ENCODE results near the gene RHO. TPM values are rescaled to one million over a fixed set of nuclear protein-coding genes. Genes with fewer than 3 reads are reported as not detected.

Gene RHO
- total RNA-seq, 1 donor from 2014 or later: not detected

DNA sequence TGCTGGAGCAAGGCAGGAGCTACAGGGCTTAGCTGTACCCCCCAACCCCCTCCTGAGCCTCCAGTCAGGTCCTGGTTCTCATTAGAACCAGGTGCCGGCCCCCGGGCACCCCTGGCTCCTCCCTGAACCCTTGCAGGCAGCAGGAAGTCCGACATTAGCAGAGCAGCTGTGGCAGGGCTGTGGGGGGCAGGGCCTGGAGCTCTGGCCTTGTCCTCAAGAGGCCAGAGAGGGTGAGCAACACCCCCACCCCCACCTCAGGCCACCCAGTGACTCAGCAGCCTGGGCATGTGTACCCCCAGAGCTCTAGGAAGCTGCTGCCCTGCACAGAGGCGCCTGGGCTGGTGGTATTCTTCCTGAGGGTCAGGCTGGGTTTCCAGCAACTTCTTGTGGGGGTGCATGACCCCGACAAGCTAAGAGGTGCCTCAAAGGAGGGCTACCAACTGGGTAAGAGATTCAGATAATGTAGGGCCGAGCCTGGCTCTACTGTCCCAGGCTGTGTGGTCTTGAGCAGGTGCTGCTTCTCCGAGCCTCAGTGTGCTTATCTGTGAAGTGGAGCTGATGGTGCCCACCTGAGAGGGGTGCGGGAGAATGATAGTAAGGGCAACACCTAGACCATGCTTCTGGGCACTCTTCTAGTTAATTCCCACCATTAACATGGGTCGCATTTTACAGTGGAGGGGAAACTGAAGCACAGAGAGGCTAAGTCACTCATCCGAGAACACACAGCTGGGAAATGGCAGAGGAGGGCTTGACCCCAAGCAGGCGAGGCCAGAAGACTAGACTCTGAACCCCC is 30.5 kb downstream of the RHO start:
- intact Hi-C loops (cut with micrococcal nuclease): no loop called here

DNA sequence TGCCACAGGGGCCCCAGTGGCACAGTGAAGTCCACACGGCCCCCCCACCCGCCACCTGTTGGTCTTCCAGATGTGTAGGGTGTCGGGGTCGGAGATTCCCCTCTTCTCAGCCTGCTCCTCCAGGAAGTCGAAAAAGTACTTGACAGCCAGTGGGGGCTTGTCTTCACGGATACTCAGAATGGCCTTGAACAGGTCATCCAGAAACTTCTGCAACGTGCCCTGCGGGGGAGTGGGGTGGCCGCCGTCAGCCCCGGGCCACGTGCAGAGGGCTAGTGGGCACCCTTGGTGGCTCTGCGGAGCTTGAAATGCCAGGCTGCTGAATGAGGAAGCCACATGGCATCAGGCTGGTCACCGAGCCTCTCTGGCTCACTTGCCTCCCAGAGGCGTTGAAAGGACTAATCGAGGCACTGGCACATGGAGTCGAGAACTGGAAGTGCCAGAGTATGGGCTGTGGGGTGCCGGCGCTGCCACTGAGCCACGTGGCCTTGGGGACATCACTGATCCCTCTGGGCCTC is 31.2 kb downstream of the RHO start:
- intact Hi-C loops (cut with micrococcal nuclease): no loop called here

DNA sequence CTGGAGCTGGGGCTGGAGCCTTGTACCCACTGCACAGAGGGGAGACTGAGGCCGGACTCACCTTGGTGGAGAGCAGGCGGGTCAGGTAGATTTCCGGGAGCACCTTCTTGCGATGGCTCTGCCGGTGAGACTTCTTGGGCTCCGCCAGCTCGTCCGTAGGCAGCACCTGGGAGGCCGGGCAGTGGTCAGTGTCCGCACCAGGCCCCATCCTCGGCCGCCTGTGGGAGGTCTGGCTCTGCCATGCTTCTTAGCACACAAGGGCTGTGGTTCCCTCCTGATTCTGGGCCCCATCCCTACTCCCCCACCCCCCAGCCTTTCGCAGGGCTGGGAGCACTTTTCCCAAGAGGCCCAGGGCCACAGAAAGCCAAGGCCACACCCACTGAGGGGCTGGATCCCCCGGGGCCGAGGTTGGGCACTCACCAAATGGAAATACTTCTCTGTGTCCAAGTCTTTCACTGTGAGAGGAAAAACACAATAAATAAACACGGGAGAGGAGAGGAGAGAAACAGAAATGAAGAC is 31.9 kb downstream of the RHO start:
- intact Hi-C loops (cut with micrococcal nuclease): no loop called here

DNA sequence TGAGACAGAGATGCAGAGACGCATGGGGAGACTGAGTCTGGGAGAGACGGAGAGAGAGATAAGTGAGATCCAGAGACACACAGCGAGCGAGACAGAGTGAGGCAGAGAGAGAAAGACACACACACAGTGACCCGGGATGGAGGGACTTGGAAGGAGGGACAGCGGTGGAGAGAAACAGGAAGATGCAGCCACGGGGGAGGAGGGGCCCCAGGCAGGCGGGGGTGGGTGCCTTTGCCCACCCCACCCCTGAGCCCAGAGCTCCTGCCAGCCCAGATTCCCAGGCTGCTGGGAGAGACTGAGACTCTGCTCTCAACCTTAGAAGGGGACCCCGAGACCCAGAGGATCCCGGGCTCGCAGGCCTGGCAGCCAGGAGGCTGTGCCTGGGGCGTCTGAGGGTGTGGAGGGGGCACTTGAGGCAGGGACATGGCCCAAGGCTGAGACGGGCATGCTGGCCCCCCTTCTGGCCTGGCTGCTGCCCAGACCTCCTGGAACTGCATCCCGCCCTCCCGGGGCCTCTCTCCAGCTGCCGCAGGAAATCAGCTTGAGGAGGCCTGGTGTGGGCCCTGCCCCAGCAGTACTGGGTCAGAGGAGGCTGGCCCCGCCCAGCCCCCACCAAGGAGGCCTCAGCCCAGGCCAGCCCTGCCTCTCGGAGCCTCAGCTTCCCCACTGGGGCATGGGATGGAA is 32.6 kb downstream of the RHO start:
- intact Hi-C loops (cut with micrococcal nuclease): no loop called here

DNA sequence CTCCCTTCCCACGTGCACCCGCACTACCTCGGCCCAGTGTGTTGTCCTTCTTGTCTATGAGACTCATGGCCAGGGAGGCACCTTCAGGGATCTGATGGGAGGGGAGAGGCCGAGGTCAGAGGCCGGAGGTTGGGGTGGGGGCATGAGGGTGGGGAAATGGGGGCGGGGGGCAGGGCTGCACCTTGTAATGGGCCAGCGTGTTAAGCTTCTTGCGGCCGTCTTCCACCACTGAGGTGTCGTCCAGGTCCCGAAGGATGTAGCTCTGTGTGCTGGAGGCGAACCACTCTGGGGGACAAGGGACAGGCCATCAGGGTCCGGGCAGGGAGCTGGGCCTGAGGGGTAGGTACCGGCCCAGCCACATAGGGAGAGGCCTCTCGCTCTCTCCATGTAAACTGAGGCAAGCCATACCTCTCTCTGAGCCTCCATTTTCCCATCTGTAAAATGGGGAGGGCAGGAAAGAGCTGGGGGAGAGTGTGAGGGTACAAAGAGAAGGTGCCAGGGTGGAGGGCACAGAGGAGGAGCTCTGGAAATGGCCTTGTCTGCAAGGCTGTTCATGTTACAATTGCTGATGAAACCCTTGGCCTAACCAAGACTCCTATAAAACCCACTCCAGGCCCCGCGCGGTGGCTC is 33.3 kb downstream of the RHO start:
- intact Hi-C loops (cut with micrococcal nuclease): no loop called here

DNA sequence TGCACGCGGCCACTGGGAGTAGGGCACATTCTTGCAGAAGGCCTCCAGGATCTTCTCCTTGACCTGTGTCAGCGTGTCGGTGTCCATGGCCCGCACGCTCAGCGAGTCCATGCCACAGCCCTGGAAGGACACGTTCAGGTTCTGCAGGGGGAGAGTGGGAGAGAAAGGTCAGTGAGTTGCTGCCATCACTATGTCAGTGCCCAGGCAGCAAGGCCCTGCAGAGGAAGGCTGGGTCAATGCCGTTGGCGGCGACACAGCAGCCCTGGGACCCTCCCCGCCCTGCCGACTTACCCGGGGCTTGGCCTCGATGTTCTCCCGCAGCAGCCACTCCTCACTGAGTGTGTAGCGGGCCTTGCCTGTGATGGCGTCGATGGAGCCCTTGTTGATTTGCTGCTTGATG is 34.4 kb downstream of the RHO start:
- intact Hi-C loops (cut with micrococcal nuclease): no loop called here

DNA sequence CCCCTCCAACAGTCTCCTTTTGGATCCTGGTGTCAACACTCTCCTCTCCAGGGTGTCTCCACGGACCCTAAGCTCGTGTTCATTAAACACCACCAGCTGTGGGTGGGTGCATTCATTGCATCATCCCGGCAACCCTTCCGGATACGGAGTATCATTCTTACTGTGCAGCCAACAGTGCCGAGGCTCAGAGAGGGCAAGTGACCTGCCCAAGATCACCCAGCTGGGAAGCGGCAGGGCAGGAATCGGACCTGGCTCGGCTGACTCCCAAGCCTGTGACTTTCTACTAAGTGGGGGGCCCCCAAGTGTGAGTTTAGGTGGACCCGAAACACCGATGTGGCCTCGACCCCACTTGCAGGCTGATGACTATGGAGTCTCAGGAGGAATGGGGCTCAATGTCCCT is 34.9 kb downstream of the RHO start:
- intact Hi-C loops (cut with micrococcal nuclease): no loop called here

DNA sequence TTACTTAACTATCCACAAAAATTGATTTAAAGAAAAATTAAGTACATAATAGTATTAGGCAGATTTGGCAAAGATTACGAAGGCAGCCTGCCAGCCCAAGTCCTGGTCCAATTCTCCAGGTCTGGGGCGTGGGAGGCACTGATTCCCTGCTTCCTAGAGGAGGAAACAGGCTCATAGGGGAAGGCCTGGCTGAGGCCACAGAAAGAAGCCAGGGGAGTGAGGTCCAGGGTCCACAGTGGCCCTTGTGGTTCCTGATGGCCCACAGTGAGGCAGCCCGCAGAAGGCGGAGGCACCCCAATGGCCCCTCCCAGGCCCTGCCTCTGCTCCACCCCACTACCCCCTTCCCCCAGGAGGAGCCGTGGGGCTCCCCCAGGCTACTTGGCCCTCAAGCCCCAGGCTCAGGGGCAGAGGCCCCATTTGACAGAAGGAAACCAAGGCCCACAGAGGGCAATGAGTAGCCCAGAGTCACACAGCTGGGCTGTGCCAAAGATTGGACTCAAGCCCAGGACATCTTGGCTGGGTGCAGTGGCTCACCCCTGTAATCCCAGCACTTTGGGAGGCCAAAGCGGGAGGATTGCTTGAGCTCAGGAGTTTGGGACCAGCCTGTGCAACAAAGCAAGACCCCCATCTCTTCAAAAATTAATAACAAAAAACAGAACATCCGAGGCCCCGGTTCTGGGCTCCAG is 35.6 kb downstream of the RHO start:
- intact Hi-C loops (cut with micrococcal nuclease): no loop called here

DNA sequence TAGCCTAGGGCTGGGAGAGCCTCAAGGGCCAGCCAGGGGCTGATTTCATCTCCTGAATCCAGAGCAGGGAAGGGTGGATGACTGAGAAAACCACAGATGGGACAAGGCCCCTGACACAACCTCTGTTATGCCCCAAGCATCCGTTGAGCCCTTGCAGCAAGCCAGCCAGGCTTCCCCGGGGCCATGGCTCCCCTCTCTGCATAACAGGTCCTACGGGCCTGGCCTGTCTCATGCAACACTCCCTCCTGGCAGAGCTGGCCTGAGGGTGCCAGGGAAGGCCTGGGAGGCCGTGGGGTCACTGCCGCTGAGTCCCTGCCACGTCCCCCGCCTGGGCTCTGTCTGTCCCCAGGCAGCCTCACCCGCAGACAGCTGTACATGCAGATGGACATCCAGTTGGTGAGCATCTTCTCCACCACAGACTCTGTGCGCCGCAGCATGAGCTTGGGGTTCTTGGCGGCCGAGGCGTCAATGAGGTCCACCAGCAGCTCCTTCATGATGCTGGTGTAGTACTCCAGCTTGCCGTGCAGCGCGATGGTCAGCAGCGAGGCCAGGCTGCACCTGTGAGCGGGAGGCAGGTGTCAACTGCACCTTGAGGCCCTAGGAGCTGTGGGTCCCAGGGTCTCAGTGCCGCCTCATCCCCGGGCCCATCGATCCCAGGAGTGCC is 36.7 kb downstream of the RHO start:
- intact Hi-C loops (cut with micrococcal nuclease): no loop called here

DNA sequence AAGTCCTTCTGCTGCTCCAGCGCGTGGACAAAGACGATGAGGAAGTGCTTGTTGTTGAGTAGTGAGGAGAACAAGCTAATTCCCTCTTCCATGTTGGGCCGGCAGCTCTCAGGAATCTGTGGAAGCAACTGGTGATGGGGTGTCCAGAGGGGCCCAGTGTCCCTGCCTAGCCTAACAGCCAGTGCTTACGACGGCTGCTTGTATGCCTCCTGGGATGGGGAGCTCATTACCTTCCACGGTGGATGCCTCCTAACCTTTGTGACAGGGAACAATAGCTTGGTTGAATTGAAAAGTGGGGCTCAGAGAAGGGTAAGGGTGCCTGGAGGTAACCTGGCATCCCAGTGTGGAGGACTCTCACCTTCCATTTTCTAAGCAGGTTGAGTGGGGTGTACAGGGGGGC is 37.5 kb downstream of the RHO start:
- intact Hi-C loops (cut with micrococcal nuclease): no loop called here

DNA sequence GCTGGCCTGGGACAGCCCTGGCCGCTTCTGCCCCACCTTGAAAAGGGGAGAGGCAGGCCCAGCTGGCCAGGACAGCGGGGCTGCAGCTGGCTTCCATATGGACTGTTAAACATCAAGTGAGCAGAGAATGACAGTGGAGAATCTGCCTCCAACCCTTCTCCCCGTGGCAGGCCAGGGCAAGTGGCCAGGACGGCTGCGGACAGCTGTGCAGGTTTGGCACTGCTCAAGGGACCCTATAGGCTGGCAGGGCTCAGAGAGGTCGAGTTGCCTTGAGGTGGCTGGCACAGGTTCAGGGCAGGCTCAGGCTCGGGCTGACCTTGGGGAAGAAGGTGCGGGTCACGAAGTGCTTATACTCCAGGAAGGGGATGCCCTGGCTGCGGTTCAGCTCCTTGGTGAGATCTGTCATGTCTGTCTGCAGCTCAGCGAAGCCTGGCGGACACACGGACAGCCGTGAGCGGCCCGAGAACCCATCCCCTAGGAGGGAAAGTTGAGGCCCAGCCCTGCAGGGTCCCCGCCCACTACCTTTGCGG is 38.8 kb downstream of the RHO start:
- intact Hi-C loops (cut with micrococcal nuclease): no loop called here

DNA sequence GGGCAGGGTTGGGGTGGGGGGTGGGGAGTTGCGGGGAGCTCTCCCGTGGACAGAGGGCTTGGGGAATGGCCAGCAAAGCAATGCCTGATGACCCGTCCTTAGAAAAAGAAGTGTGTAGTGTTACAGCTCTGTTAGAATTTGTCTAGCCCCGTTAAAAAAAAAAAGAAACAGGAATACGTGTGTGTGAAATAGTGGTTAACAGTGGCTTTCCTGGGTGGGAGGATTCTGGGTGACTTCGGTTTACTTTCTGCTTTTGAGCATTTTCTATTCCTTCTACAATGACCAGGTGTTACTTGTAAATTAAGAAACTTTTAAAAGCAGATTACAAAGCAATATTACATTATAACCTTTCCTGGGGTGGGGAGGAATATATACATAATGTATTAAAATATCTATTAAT is 39.5 kb downstream of the RHO start:
- intact Hi-C loops (cut with micrococcal nuclease): no loop called here

DNA sequence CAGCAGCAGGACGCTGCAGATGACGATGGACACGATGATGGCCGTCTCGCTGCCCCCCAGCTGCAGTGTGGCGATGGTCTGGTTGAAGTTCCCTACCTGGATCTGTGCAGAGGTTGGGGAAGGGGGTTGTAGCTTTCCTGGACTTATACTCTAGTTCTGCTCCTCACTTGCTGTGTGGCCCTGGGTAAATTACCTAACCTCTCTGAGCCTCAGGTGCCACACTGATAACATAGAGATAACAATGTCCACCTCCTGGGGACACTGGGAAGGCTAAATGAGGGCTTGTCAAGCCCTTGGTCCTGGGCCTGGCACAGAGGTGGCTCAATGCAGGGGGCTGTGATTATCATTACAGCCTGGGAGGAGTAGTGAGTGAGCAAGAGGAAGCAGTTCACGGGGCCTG is 41.4 kb downstream of the RHO start:
- intact Hi-C loops (cut with micrococcal nuclease): no loop called here

DNA sequence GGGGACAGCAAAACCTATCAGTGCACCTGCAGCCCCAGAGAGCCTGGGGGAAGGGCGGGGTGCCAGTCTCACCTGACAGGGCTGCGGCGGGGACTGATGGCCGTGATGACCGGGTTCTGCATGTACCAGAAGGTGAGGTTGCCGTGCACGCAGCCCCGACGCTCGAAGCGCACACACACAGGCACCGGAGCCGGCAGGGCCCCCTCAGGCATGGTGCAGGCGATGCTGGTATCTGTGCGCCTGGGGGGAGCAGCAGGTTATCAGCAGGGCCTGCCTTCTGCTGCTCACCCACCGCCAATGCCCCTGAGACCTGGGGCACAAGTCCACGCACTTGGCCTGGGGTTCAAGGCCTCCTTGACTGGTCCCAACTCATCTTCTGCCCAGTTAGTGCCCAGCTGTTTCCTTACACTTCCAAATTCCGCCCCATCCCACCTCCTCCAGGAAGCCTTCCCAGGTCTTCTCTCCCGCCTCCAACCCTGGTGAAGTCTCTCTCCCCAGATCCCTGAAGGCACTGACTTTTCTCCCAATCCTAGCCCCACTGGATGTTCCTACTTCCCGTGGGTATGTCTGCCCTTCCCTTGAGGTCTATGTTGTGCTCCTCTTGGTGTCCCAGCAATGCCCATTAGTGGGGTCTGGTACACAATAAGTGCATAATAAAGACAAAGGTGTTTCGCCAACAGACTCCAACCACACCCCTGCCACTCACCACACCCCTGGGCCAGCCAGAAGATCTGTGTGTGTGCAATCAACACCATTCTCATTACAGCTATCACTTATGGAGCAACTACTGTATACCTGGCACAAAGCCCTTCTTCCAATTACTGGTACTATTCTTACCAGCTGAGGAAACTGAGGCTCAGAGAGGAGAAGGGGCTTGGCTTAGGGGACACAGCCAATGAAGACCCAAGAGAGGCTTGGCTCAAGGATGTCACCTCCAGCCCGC is 43.4 kb downstream of the RHO start:
- intact Hi-C loops (cut with micrococcal nuclease): no loop called here

DNA sequence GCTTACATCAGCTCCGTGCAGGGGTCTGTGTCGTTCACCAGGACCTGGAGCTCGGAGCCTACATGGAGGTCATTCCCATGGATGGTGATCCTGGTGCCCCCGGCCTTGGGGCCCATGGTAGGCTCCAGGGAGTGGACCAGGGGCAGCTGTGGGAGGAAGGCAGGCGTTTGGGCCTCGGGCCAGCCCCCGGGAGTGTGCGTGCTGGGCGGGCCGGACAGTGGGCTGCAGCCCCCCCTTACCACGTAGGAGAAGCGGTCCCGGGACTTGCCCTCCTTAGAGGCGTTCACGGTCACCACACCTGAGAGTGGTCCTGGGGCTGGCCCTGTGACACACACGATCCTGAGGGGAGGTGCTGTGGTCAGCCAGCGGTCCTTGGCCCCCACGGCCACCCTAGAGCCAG is 44.2 kb downstream of the RHO start:
- intact Hi-C loops (cut with micrococcal nuclease): no loop called here

DNA sequence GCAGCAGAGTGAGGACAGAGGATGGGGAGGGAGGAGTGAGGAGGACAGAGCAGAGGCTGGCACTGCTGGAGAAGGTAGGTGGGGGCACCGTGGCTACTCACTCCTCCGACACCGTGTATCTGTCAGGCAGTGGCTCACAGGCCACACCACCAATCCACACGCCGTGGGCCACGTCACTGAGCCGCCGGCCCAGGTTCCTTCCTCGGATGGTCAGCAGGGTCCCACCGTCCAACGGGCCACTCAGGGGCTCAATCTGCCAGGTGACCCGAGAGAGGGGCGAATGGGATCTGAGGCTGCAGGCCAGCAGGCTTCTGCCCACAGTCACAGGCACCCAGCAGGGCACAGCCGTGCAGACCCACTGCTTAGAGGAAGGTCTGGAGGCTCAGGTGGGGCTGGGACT is 45.1 kb downstream of the RHO start:
- intact Hi-C loops (cut with micrococcal nuclease): no loop called here

DNA sequence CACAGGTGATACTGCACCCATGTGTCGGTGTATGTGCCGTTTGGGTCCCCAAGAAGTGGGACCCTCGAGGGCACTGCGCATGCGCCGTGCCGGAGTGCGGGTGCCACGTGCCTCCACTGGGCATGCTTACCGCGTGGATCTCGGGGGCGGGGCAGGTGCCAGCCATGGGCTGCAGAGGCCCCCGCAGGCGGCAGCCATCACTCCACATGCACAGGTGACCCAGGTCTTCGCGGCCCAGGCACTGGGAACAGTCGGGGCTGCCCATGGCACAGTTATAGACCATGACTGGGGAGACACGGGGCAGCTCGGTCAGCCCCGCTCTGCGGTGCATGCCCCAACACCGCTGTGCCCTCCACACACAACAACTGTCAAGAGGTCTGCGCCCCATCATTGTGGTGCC is 45.8 kb downstream of the RHO start:
- intact Hi-C loops (cut with micrococcal nuclease): no loop called here

DNA sequence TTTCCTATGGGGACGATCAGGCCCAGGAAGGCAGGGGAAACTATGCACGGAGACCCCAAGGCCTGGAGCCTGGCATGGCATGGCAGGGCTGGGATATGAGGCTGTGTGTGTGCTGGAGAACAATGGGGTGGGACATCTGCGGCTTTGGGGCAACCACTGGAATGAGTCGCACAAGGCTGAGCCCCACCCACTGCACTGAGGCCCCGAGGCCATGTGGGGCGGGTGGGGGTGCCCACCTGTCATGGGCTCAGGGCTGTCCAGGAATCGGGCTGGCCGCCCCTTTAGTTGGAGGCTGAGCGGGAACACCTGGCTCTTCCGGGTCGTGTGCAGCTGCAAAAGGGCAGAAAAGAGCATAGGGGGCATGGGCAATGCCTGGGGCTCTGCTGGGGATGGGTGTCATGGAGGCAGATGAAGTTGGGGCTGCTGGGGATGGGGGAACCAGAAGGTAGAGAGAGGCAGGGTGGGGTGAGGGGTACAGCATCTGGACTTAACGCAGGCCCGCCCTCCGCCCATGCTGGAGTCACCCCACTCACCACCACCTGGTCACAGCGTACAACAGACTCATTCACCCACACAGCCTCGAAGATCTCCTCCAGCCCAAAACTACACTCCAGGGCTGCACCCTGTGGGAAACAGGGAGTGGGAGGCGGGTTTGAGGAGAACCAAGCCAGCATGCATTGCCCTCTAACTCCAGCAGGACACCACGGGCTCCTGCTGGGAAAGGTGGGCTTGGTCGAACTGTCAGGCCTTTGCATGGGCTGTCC is 47.0 kb downstream of the RHO start:
- intact Hi-C loops (cut with micrococcal nuclease): no loop called here

DNA sequence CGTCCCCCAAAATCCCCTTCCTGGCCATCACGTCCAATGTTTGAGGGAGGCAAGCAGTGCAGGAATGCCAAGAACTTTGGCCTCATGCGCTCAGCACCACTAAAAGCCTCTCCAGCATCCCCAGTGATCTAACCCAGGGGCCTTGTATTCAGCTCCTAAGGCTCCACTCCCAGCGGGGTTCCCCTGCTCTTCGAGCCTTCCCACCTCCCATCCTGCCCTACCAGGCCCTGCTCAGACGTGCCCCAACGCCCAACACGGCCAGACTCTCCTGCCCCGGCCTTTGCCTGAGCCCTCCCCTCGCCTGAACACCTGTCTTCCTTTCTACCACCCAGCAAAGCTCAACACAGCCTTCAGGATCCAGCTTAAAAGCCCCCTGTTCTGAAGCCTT is 47.6 kb downstream of the RHO start:
- intact Hi-C loops (cut with micrococcal nuclease): no loop called here
